Measurements from ENCODE around the gene MPZ.
"Not testable (repeated sequence)": the region's sequence is repeated elsewhere in the genome, so short reads cannot be mapped to it uniquely, and the experiment has no call there.

Gene MPZ

DNA sequence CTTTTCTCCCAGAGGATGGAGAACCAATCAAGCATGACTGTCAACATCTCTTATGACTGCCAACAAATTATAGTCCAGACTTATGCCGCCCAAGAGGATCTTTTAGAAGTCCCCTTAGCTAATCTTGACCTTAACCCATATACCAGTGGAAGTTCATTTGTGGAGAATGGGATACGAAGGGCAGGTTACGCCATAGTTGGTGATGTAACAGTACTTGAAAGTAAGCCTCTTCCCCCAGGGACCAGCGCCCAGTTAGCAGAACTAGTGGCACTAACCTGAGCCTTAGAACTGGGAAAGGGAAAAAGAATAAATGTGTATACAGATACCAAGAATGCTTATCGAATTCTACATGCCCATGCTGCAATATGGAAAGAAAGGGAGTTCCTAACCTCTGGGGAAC is 54.5 kb downstream of the MPZ start:
- DNase-seq (ENCODE audit: low spot score) = not testable (repeated sequence)
